ENCODE results near the gene SAMD4A.
A peak's percentile ranks its signal among the peaks of the same experiment; 100 is the strongest.

SAMD4A gene

GRCh38 chr14:54783660-54784015, 216.7 kb downstream of the SAMD4A start:
- H3K36me3 ChIP-seq (ENCODE audit: insufficient read depth, low read length): no peaks in the 10 kb centered on the region
- no peak overlapping the region for H3K9ac ChIP-seq (ENCODE audit: insufficient read length)
- H3K27ac ChIP-seq: no peak overlapping the region

GRCh38 chr14:54784060-54784459, 217.1 kb downstream of the SAMD4A start:
- Histone ChIP-seq H3K4me3 (no peak overlapping the region), H3K9me3 (ENCODE audit: low read depth, low read length) (no peaks in the 10 kb centered on the region), H3K9ac (ENCODE audit: insufficient read length) (no peak overlapping the region), H3K36me3 (ENCODE audit: insufficient read depth, low read length) (no peaks in the 10 kb centered on the region), H3K27ac (no peak overlapping the region)
- TF ChIP-seq EZH2 (IDR thresholded peaks at IDR 0.05) (no peak), FOXP2 (optimal IDR thresholded peaks at IDR 0.05; ENCODE audit: control extremely low read depth, extremely low read length, insufficient read depth) (no peak), POLR2AphosphoS5 (IDR thresholded peaks at IDR 0.05; ENCODE audit: borderline replicate concordance, low read depth, low read length) (no peak)
- DNase-seq (ENCODE audit: low read depth, low spot score): no peak

More at GRCh38 chr14:54783660-54784015, 216.7 kb downstream of the SAMD4A start:
- no peak overlapping the region for H3K4me3 ChIP-seq
- DNase-seq (ENCODE audit: low read depth, low spot score): no peak
- no peaks in the 10 kb centered on the region for H3K9me3 ChIP-seq (ENCODE audit: low read depth, low read length)
- TF ChIP-seq FOXP2 (optimal IDR thresholded peaks at IDR 0.05; ENCODE audit: control extremely low read depth, extremely low read length, insufficient read depth) (no peak), POLR2AphosphoS5 (IDR thresholded peaks at IDR 0.05; ENCODE audit: borderline replicate concordance, low read depth, low read length) (no peak), EZH2 (IDR thresholded peaks at IDR 0.05) (no peak)

- DNase-seq (ENCODE audit: low read depth, low spot score): no peak
- no peak overlapping the region for H3K4me3 ChIP-seq
- H3K9me3 ChIP-seq (ENCODE audit: low read depth, low read length): no peaks in the 10 kb centered on the region
- no peak overlapping the region for H3K9ac ChIP-seq (ENCODE audit: insufficient read length)
- H3K27ac ChIP-seq: no peak overlapping the region
- H3K36me3 ChIP-seq (ENCODE audit: insufficient read depth, low read length): no peaks in the 10 kb centered on the region
- TF ChIP-seq POLR2AphosphoS5 (IDR thresholded peaks at IDR 0.05; ENCODE audit: borderline replicate concordance, low read depth, low read length) (no peak), EZH2 (IDR thresholded peaks at IDR 0.05) (no peak), FOXP2 (optimal IDR thresholded peaks at IDR 0.05; ENCODE audit: control extremely low read depth, extremely low read length, insufficient read depth) (no peak)
These were observed 217.7 kb downstream of the SAMD4A start for GRCh38 chr14:54784657-54785056.

GRCh38 chr14:54785136-54785777, 218.3 kb downstream of the SAMD4A start:
- Histone ChIP-seq H3K9ac (ENCODE audit: insufficient read length) (no peak overlapping the region), H3K27ac (no peak overlapping the region), H3K9me3 (ENCODE audit: low read depth, low read length) (no peaks in the 10 kb centered on the region), H3K4me3 (no peak overlapping the region), H3K36me3 (ENCODE audit: insufficient read depth, low read length) (no peaks in the 10 kb centered on the region)
- TF ChIP-seq EZH2 (IDR thresholded peaks at IDR 0.05) (no peak), FOXP2 (optimal IDR thresholded peaks at IDR 0.05; ENCODE audit: control extremely low read depth, extremely low read length, insufficient read depth) (no peak), POLR2AphosphoS5 (IDR thresholded peaks at IDR 0.05; ENCODE audit: borderline replicate concordance, low read depth, low read length) (no peak)
- no peak for DNase-seq (ENCODE audit: low read depth, low spot score)

- DNase-seq (ENCODE audit: low read depth, low spot score): no peak
- H3K9me3 ChIP-seq (ENCODE audit: low read depth, low read length): no peaks in the 10 kb centered on the region
- no peaks in the 10 kb centered on the region for H3K36me3 ChIP-seq (ENCODE audit: insufficient read depth, low read length)
- peak overlapping the region; percentile 9; the same call in 1 of the 2 replicates for H3K27ac ChIP-seq
- no peak overlapping the region for H3K9ac ChIP-seq (ENCODE audit: insufficient read length)
- H3K4me3 ChIP-seq: no peak overlapping the region; the same call in 1 of the 2 replicates
- no peak for TF ChIP-seq FOXP2 (optimal IDR thresholded peaks at IDR 0.05; ENCODE audit: control extremely low read depth, extremely low read length, insufficient read depth)
- no peak for TF ChIP-seq EZH2 (IDR thresholded peaks at IDR 0.05)
- TF ChIP-seq POLR2AphosphoS5 (IDR thresholded peaks at IDR 0.05; ENCODE audit: borderline replicate concordance, low read depth, low read length): no peak
These were observed 219.1 kb downstream of the SAMD4A start for GRCh38 chr14:54785778-54786770.

- no peaks in the 10 kb centered on the region for H3K36me3 ChIP-seq (ENCODE audit: insufficient read depth, low read length)
- no peak overlapping the region for H3K9ac ChIP-seq (ENCODE audit: insufficient read length)
- no peaks in the 10 kb centered on the region for H3K9me3 ChIP-seq (ENCODE audit: low read depth, low read length)
- peak overlapping the region; percentile 16; the same call in 1 of the 2 replicates for H3K4me3 ChIP-seq
- peak overlapping the region; percentile 9; the same call in 1 of the 2 replicates for H3K27ac ChIP-seq
- no peak for DNase-seq (ENCODE audit: low read depth, low spot score)
- no peak for TF ChIP-seq EZH2 (IDR thresholded peaks at IDR 0.05)
These were observed 219.9 kb downstream of the SAMD4A start for GRCh38 chr14:54786838-54787237.

- Histone ChIP-seq H3K27ac (no peak overlapping the region; the same call in 1 of the 2 replicates), H3K9me3 (ENCODE audit: low read depth, low read length) (no peaks in the 10 kb centered on the region), H3K9ac (ENCODE audit: insufficient read length) (no peak overlapping the region), H3K4me3 (peak overlapping the region; percentile 16; the same call in 1 of the 2 replicates), H3K36me3 (ENCODE audit: insufficient read depth, low read length) (no peaks in the 10 kb centered on the region)
- DNase-seq (ENCODE audit: low read depth, low spot score): no peak
- TF ChIP-seq POLR2AphosphoS5 (IDR thresholded peaks at IDR 0.05; ENCODE audit: borderline replicate concordance, low read depth, low read length) (no peak), FOXP2 (optimal IDR thresholded peaks at IDR 0.05; ENCODE audit: control extremely low read depth, extremely low read length, insufficient read depth) (no peak), EZH2 (IDR thresholded peaks at IDR 0.05) (no peak)
These were observed 220.3 kb downstream of the SAMD4A start for GRCh38 chr14:54787261-54787660.

GRCh38 chr14:54788701-54789100, 221.8 kb downstream of the SAMD4A start:
- Histone ChIP-seq H3K36me3 (ENCODE audit: insufficient read depth, low read length) (no peaks in the 10 kb centered on the region), H3K27ac (no peak overlapping the region), H3K4me3 (no peak overlapping the region)

More at GRCh38 chr14:54788701-54789100, 221.8 kb downstream of the SAMD4A start:
- Histone ChIP-seq H3K9ac (ENCODE audit: insufficient read length) (no peak overlapping the region), H3K9me3 (ENCODE audit: low read depth, low read length) (no peaks in the 10 kb centered on the region)
- TF ChIP-seq FOXP2 (optimal IDR thresholded peaks at IDR 0.05; ENCODE audit: control extremely low read depth, extremely low read length, insufficient read depth): no peak
- no peak for TF ChIP-seq EZH2 (IDR thresholded peaks at IDR 0.05)
- no peak for TF ChIP-seq POLR2AphosphoS5 (IDR thresholded peaks at IDR 0.05; ENCODE audit: borderline replicate concordance, low read depth, low read length)
- no peak for DNase-seq (ENCODE audit: low read depth, low spot score)
